ENCODE data around the gene ENPP6.

GRCh38 chr4:184122631-184123408 is 94.9 kb downstream of the ENPP6 start:
- TF ChIP-seq POLR2A (IDR thresholded peaks at IDR 0.05; ENCODE audit: low read depth, low read length): no peak
- no peak for TF ChIP-seq SPI1 (IDR thresholded peaks at IDR 0.05; ENCODE audit: low read depth, low read length)
